HepG2 (cell line): ENCODE results near the gene UBL7. TPM values are rescaled to one million over a fixed set of nuclear protein-coding genes. Genes with fewer than 3 reads are reported as not detected.
A peak's percentile ranks its signal among the peaks of the same experiment; 100 is the strongest.

Source experiments
- AKAP8 ChIP-seq: sonication (generic); formaldehyde crosslinking; IDR thresholded peaks from 2 replicates; pipeline ENCODE4 v1.5.1; 2020; ENCODE audit warnings: mild to moderate bottlenecking, missing genetic modification reagents
- KDM1A ChIP-seq: IDR thresholded peaks from 2 replicates; pipeline ENCODE4 v1.6.1; 2016; ENCODE audit warnings: missing compliant biosample characterization
- POGZ ChIP-seq: sonication (generic); formaldehyde crosslinking; IDR thresholded peaks from 2 replicates; pipeline ENCODE4 v1.4.0; 2020; ENCODE audit warnings: mild to moderate bottlenecking, missing genetic modification reagents
- RFXANK ChIP-seq: IDR thresholded peaks from 2 replicates; pipeline ENCODE4 v1.6.1; 2016
- SMYD3 ChIP-seq: sonication (generic); formaldehyde crosslinking; IDR thresholded peaks from 2 replicates; pipeline ENCODE4 v1.8.1; 2023; ENCODE audit warnings: mild to moderate bottlenecking, missing genetic modification reagents
- SRSF4 ChIP-seq: fragments of 200-400 bp; formaldehyde crosslinking; IDR thresholded peaks from one replicate; pipeline ENCODE4 v1.6.1; 2018; ENCODE audit warnings: mild to moderate bottlenecking, low read depth, low read length, moderate library complexity; ENCODE audit not compliant: poor library complexity, severe bottlenecking
- SRSF9 ChIP-seq: fragments of 200-400 bp; formaldehyde crosslinking; IDR thresholded peaks from 2 replicates; pipeline ENCODE4 v1.6.1; 2018; ENCODE audit warnings: borderline replicate concordance, mild to moderate bottlenecking, low read depth, low read length; ENCODE audit not compliant: insufficient read depth, poor library complexity, severe bottlenecking
- SUZ12 ChIP-seq: fragments of 150-350 bp; IDR thresholded peaks from 2 replicates; pipeline ENCODE4 v1.6.1; 2014; ENCODE audit warnings: low read depth, low read length
- TMF1 ChIP-seq: sonication (generic); formaldehyde crosslinking; IDR thresholded peaks from 2 replicates; pipeline ENCODE4 v1.8.1; 2022; ENCODE audit warnings: low read depth, missing genetic modification reagents
- ZNF703 ChIP-seq: sonication (generic); formaldehyde crosslinking; IDR thresholded peaks from 2 replicates; pipeline ENCODE4 v1.5.1; 2020; ENCODE audit warnings: missing genetic modification reagents, mild to moderate bottlenecking, moderate library complexity, borderline replicate concordance
- ZNF772 ChIP-seq: sonication (generic); formaldehyde crosslinking; IDR thresholded peaks from 2 replicates; pipeline ENCODE4 v1.5.0; 2020; ENCODE audit warnings: mild to moderate bottlenecking, missing genetic modification reagents
- ZNF83 ChIP-seq: sonication (generic); formaldehyde crosslinking; IDR thresholded peaks from 2 replicates; pipeline ENCODE4 v1.4.0; 2020; ENCODE audit warnings: missing genetic modification reagents, mild to moderate bottlenecking, borderline replicate concordance
- polyA plus RNA-seq, 8 experiments: library from polyadenylated mRNA; depleted of rRNA in 3 of 8; stranded (reverse) in 7 of 8; unstranded in 1 of 8; fragments of >200 nt; fragmentation: Illumina TruSeq in 4 of 8; extraction: Trizol in 4 of 8; gene quantifications; 2 replicates each; pipeline versions ENCODE4 v1.2.1 to v1.2.3, GENCODE V29; 2011 to 2016; ENCODE audit warnings: low read depth in 4 of 8, missing spikeins in 1 of 8, mixed read lengths in 1 of 8; ENCODE audit not compliant: insufficient read depth in 1 of 8
- total RNA-seq, 5 experiments: library from RNA; depleted of rRNA; stranded (reverse); fragments of >200 nt; fragmentation: Illumina TruSeq; extraction: Trizol; gene quantifications; 2 replicates each; pipeline ENCODE4 v1.2.3, GENCODE V29; 2016; ENCODE audit warnings: low read depth in 1 of 5
- TF ChIP-seq, protein P1 (sequence below): sonication (generic); formaldehyde crosslinking; IDR thresholded peaks from 2 replicates; pipeline ENCODE4; 2020; ENCODE audit warnings: missing genetic modification reagents, mild to moderate bottlenecking, borderline replicate concordance
- TF ChIP-seq, protein P2 (sequence below): sonication (generic); formaldehyde crosslinking; IDR thresholded peaks from 2 replicates; pipeline ENCODE4 v1.4.0; 2020; ENCODE audit warnings: missing genetic modification reagents
- TF ChIP-seq, protein P3 (sequence below): sonication (generic); formaldehyde crosslinking; conservative IDR thresholded peaks from 2 replicates; pipeline ENCODE4 v1.8.1; 2023; ENCODE audit warnings: missing genetic modification reagents
- TF ChIP-seq, protein P4 (sequence below): sonication (generic); formaldehyde crosslinking; IDR thresholded peaks from 2 replicates; pipeline ENCODE4 v1.9.0; 2022; ENCODE audit warnings: low read depth, missing genetic modification reagents
- TF ChIP-seq, protein P5 (sequence below): sonication (generic); formaldehyde crosslinking; IDR thresholded peaks from 2 replicates; pipeline ENCODE4 v1.4.0; 2020; ENCODE audit warnings: mild to moderate bottlenecking, low read depth, missing genetic modification reagents

UBL7 gene
- total and polyA plus RNA-seq, 2 of the 13 experiments (the other 11 are each of a cell fraction or from before 2014, with no cell fraction given): 55.0 to 63.5 TPM

DNA sequence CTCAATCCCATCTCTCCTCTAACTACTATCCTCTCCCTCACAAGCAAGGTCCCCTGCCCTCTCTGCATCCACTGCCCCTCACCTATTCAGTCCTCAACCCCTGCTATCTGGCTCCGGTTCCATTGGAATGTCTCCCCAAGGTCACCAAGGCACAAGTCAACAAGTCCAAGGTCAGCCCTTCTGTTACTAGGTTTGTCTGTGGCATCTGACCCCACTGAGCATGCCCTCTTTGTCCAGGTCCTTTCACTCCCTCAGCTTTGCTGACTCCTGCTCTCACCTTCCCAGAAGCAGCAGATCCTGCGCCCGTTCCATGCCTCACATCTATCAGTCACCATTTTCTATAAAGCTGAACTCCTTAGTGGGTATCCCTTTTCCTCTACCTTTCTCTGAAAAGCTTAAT, 18.9 kb downstream of the UBL7 start (continued):
- TF ChIP-seq, protein P1, sequence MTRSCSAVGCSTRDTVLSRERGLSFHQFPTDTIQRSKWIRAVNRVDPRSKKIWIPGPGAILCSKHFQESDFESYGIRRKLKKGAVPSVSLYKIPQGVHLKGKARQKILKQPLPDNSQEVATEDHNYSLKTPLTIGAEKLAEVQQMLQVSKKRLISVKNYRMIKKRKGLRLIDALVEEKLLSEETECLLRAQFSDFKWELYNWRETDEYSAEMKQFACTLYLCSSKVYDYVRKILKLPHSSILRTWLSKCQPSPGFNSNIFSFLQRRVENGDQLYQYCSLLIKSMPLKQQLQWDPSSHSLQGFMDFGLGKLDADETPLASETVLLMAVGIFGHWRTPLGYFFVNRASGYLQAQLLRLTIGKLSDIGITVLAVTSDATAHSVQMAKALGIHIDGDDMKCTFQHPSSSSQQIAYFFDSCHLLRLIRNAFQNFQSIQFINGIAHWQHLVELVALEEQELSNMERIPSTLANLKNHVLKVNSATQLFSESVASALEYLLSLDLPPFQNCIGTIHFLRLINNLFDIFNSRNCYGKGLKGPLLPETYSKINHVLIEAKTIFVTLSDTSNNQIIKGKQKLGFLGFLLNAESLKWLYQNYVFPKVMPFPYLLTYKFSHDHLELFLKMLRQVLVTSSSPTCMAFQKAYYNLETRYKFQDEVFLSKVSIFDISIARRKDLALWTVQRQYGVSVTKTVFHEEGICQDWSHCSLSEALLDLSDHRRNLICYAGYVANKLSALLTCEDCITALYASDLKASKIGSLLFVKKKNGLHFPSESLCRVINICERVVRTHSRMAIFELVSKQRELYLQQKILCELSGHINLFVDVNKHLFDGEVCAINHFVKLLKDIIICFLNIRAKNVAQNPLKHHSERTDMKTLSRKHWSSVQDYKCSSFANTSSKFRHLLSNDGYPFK: no peak
- no peak for TF ChIP-seq SRSF9
- peak; percentile 47; the same call in 1 of the 2 replicates for TF ChIP-seq ZNF772 (CRISPR knock-in tag)
- no peak for TF ChIP-seq TMF1
- TF ChIP-seq, protein P2, sequence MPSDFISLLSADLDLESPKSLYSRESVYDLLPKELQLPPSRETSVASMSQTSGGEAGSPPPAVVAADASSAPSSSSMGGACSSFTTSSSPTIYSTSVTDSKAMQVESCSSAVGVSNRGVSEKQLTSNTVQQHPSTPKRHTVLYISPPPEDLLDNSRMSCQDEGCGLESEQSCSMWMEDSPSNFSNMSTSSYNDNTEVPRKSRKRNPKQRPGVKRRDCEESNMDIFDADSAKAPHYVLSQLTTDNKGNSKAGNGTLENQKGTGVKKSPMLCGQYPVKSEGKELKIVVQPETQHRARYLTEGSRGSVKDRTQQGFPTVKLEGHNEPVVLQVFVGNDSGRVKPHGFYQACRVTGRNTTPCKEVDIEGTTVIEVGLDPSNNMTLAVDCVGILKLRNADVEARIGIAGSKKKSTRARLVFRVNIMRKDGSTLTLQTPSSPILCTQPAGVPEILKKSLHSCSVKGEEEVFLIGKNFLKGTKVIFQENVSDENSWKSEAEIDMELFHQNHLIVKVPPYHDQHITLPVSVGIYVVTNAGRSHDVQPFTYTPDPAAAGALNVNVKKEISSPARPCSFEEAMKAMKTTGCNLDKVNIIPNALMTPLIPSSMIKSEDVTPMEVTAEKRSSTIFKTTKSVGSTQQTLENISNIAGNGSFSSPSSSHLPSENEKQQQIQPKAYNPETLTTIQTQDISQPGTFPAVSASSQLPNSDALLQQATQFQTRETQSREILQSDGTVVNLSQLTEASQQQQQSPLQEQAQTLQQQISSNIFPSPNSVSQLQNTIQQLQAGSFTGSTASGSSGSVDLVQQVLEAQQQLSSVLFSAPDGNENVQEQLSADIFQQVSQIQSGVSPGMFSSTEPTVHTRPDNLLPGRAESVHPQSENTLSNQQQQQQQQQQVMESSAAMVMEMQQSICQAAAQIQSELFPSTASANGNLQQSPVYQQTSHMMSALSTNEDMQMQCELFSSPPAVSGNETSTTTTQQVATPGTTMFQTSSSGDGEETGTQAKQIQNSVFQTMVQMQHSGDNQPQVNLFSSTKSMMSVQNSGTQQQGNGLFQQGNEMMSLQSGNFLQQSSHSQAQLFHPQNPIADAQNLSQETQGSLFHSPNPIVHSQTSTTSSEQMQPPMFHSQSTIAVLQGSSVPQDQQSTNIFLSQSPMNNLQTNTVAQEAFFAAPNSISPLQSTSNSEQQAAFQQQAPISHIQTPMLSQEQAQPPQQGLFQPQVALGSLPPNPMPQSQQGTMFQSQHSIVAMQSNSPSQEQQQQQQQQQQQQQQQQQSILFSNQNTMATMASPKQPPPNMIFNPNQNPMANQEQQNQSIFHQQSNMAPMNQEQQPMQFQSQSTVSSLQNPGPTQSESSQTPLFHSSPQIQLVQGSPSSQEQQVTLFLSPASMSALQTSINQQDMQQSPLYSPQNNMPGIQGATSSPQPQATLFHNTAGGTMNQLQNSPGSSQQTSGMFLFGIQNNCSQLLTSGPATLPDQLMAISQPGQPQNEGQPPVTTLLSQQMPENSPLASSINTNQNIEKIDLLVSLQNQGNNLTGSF (CRISPR knock-in tag): no peak
- no peak for TF ChIP-seq KDM1A (CRISPR knock-in tag)
- TF ChIP-seq RFXANK: no peak
- TF ChIP-seq AKAP8: peak; percentile 76; the same call in 1 of the 2 replicates
- TF ChIP-seq SMYD3 (CRISPR knock-in tag): no peak
- no peak for TF ChIP-seq ZNF703 (CRISPR knock-in tag)
- TF ChIP-seq, protein P3, sequence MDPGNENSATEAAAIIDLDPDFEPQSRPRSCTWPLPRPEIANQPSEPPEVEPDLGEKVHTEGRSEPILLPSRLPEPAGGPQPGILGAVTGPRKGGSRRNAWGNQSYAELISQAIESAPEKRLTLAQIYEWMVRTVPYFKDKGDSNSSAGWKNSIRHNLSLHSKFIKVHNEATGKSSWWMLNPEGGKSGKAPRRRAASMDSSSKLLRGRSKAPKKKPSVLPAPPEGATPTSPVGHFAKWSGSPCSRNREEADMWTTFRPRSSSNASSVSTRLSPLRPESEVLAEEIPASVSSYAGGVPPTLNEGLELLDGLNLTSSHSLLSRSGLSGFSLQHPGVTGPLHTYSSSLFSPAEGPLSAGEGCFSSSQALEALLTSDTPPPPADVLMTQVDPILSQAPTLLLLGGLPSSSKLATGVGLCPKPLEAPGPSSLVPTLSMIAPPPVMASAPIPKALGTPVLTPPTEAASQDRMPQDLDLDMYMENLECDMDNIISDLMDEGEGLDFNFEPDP (CRISPR knock-in tag): no peak
- no peak for TF ChIP-seq SUZ12
- TF ChIP-seq ZNF83 (CRISPR knock-in tag): no peak
- TF ChIP-seq, protein P4, sequence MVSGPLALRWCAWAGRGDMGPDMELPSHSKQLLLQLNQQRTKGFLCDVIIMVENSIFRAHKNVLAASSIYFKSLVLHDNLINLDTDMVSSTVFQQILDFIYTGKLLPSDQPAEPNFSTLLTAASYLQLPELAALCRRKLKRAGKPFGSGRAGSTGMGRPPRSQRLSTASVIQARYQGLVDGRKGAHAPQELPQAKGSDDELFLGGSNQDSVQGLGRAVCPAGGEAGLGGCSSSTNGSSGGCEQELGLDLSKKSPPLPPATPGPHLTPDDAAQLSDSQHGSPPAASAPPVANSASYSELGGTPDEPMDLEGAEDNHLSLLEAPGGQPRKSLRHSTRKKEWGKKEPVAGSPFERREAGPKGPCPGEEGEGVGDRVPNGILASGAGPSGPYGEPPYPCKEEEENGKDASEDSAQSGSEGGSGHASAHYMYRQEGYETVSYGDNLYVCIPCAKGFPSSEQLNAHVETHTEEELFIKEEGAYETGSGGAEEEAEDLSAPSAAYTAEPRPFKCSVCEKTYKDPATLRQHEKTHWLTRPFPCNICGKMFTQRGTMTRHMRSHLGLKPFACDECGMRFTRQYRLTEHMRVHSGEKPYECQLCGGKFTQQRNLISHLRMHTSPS (CRISPR knock-in tag): peak; percentile 79; the same call in 1 of the 2 replicates
- TF ChIP-seq, protein P5, sequence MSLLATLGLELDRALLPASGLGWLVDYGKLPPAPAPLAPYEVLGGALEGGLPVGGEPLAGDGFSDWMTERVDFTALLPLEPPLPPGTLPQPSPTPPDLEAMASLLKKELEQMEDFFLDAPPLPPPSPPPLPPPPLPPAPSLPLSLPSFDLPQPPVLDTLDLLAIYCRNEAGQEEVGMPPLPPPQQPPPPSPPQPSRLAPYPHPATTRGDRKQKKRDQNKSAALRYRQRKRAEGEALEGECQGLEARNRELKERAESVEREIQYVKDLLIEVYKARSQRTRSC (CRISPR knock-in tag): no peak
- peak; percentile 43; the same call in 1 of the 2 replicates for TF ChIP-seq POGZ (CRISPR knock-in tag)
- TF ChIP-seq SRSF4: no peak
